GM18511 (cell line): ENCODE measurements around the gene PSMD7.
"Not testable (repeated sequence)": the region's sequence is repeated elsewhere in the genome, so short reads cannot be mapped to it uniquely, and the experiment has no call there.

Source experiments
- ATAC-seq: cut with Tn5 transposase; IDR thresholded peaks from one replicate; pipeline ENCODE4 v1.9.1; 2021; ENCODE audit warnings: mild to moderate bottlenecking, moderate library complexity; ENCODE audit not compliant: unreplicated experiment

The PSMD7 gene

DNA sequence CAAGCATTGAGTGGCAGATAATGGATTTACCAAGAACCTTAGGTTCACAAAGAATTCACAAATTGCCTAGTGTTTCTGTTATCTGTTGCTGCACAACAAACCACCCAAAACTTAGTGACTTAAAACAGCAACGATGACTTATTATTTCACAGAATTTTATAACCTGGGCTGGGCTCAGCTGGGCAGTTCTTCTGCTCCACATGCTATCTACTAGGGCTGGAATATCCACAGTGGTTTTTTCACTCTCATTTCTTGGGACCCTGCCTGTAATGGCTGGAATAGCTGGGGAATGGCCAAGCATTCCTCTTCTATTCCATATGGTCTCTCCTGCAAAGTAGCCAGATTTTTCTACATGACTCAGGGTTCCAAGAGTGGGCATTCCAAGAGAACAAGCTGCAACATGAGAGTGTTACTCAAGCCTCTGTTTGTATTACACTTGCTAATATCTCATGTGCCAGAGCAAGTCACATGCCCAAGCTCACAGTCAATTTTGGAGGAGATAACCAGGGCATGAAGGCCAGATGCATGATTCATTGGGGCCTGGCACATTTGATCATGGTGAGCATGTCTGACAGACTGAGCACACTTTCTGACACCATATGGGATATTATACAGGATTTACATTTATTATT, 4.9 kb upstream of the PSMD7 start:
- no peak for ATAC-seq

GRCh38 chr16:74296104-74296431, 546 bp upstream of the PSMD7 start:
- peak; percentile 23 for ATAC-seq

- peak; percentile 40 for ATAC-seq
These were observed 591 bp downstream of the PSMD7 start for GRCh38 chr16:74297145-74297665.

DNA sequence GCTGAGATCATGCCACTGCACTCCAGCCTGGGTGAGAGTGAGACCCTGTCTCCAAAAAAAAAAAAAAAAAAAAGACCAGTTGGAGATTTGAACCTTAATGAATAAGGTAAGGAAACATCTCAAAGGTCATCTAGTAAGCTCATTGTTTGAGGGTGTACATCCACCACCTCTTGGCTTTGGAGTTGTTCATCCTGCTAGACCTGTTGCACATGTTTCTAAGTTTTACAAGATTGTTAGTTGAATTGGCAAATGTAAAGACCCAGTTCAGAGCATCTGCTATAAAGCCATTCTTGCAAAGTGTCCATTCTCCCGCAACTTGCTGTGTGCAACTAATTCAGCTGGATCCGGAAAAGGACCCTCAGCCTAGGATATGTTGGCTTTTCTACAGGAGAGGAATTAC, 1.5 kb downstream of the PSMD7 start:
- no peak for ATAC-seq

DNA sequence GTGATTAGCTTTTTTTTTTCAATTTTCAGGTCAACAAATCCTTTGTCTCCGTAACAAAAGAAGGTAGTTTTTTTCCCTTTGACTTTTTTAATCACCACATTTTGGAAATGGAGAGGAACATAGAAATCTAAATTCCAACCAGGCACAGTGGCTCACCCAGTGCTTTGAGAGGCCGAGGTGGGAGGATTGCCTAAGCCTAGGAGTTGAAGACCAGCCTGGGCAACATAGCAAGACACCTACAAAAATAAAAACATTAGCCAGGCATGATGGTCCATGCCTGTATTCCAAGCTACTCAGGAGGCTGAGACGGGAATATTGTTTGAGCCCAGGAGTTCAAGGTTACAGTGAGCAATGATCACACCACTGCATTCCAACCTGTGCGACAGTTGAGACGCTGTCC, 5.7 kb downstream of the PSMD7 start:
- no peak for ATAC-seq

GRCh38 chr16:74304164-74304834, 7.7 kb downstream of the PSMD7 start:
- ATAC-seq, result no peak

DNA sequence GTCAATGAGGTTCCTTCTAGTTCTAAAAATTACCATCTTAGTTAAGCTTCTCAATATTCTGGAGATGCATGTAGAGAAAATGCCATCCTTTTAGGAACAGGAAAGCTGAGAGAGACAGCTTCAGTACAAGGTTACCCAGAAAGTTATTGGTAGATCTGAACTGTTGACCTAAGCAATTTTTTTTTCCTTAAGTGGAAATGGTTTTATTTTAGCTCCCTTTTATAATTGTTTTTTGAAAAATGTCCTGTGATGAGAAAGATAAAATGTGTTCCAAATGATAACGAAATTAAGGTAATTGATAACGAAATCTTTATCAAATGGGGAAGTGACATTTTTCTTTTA, 8.2 kb downstream of the PSMD7 start:
- ATAC-seq, result no peak

GRCh38 chr16:74305281-74305680, 8.7 kb downstream of the PSMD7 start:
- no peak for ATAC-seq

- ATAC-seq, result no peak
These were observed 9.6 kb downstream of the PSMD7 start for GRCh38 chr16:74305978-74306784.

DNA sequence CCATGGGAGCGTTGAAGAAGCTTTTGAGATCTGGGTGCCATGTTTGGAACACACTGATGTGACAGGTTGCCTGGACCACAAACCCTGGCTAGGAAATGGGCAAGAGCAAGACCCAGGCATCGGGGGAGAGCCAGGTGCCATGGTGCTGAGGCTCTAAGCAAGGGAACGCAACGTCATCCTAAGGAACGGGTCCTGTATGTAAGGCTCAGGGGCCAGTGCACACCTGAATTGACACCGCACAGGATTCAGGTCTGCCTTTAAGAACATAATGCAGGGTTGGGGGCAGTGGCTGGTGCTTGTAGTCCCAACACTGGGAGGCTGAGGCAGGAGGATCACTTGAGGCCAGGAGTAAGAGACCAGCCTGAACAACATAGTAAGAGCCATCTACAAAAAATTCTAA, 10.8 kb downstream of the PSMD7 start:
- ATAC-seq, result no peak

DNA sequence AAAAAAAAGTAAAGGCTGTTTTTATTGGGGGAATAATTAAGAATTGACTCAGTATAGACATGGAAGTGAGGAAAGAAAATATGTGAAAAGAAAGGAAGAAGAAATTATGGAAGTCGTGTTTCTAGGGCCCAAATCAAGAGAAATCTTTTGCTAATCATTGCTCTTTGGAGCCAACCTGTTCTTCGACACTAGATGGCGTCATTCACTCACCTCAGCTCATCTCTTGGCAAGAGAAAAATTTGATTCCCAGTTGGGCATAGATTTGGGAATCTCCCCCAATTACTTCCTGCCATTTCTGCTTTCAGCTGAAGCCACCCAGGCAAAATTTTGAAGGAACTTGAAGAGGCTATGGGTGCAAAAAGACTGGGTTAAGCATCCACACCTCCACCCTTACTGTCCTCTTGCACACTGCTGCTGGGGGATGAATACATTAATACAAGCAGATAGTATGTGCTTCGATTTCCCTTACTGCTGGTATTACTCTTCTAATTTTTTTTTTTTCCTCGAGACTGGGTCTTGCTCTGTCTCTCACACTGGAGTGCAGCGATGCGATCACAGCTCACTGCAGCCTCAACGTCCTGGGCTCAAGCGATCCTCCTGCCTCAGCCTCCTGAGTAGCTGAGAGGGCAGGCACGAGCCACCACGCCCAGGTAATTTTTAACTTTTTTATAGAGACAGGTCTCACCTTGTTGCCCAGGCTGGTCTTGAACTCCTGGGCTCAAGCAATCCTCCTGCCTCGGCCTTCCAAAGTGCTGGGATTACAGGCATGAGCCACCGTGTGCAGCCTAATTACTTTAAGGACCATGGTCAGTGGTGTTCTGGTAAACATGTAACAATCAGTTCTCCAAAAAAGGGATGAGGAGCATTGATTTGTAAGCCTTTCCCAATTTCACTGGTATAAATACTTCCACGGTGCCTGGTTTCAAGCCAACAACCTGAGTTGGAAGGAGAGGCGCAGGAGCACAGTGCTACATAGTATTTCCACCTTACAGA, 13.5 kb downstream of the PSMD7 start:
- peak; percentile 64 for ATAC-seq

GRCh38 chr16:74315059-74315458, 18.4 kb downstream of the PSMD7 start:
- no peak for ATAC-seq

DNA sequence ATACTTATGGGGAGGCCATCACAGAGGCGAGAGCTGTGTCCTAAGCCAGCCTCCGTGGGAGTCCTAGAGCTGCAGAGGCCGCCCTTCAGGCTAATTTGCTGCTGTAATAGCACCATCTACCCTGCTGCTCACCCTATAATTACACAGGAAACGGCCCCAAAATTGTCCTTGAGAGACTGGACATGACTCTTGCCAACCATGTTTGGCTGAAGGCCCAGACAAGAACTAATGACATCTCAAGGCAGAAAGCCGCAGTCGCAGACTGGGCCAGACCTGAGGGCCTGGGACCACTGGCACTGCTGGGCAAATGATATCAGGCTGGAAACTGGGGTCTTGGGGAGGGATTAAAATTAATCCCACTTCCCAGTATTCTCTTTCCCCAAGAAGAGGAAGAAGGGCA, 24.1 kb downstream of the PSMD7 start:
- ATAC-seq, result no peak

GRCh38 chr16:74321356-74321755, 24.7 kb downstream of the PSMD7 start:
- ATAC-seq, result no peak

DNA sequence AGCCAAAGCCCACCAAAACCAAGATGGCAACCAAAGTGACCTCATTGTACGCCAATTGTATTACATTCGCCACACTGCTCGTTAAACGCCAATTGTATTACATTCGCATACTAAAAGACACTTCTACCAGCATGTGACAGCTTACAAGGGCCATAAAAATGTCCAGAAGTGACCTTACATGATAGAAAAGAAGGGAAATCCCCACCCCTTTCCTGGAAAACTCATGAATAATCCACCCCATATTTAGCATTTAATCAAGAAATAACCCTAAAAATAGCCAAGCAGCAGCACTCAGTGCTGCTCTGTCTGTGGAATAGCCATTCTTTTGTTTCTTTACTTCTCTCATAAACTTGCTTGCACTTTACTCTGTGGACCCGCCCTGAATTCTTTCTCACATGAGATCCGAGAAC, 25.7 kb downstream of the PSMD7 start:
- ATAC-seq, result no peak

DNA sequence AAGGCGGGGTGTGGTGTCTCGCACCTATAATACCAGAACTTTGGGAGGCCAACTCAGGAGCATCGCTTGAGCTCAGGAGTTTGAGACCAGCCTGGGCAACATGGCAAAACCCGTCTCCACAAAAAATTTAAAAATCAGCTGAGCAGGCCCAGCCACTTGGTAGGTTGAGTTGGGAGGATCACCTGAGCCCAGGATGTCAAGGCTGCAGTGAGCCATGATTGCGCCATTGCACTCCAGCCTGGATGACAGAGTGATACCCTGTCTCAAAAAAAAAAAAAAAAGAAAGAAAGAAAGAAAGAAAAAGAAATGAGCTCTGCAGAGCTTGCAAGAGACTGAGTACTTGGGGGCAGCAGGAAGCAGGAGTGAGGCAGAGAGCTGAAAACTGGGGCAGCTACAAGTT, 28.2 kb downstream of the PSMD7 start:
- not testable (repeated sequence) for ATAC-seq

GRCh38 chr16:74325641-74326040, 29.0 kb downstream of the PSMD7 start:
- no peak for ATAC-seq

DNA sequence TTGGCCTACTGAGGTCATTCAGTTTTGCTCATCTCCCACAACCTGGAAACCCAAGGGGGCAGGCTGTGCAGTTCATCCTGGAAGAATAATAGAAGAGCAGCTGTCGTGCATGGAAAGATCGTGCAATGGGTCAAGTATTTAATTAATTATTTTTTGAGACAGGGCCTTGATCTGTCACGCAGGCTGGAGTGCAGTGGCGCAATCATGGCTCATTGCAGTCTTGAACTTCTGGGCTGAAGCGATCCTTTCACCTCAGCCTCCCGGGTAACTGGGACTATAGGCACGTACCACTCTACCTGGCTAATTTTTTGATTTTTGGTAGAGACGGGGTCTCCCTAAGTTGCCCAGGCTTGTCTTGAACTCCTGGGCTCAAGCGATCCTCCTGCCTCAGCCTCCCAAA, 31.7 kb downstream of the PSMD7 start:
- ATAC-seq, result not testable (repeated sequence)

- ATAC-seq, result not testable (repeated sequence)
These were observed 35.9 kb downstream of the PSMD7 start for GRCh38 chr16:74332469-74332868.

GRCh38 chr16:74337506-74337905, 40.9 kb downstream of the PSMD7 start:
- ATAC-seq, result not testable (repeated sequence)

DNA sequence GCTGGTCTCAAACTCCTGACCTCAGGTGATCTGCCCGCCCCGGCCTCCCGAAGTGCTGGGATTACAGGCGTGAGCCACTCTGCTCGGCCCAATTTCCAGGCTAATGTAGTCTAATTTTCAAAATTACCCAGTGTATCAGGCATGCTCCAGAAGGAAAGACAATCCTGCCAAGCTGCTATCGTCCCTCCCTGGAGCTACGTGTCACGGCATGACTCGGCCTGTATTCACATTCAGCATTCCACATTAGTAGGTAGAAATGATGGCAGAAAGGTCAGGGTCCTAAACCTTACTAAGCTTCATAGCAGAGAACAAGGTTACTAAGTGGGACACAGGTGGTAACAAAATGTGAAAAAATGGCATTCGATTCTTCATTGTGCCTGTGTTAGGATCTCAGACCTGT, 42.6 kb downstream of the PSMD7 start:
- not testable (repeated sequence) for ATAC-seq
